Measurements from ENCODE around the gene DRC3. TPM values are rescaled to one million over a fixed set of nuclear protein-coding genes. Genes with fewer than 3 reads are reported as not detected.

The DRC3 gene
- total and polyA plus RNA-seq, 2 donors (not counting 3 experiments of a cell fraction or from before 2014, with no cell fraction given): 1.6 to 2.9 TPM

GRCh38 chr17:17931159-17931558 is 41.5 kb upstream of the DRC3 start:
- dilution Hi-C loops (cut with MboI; ENCODE audit: extremely low pct_ligation_motif_present, low sequenced_read_pairs): no loop called here
- no peaks in the 10 kb centered on the region for H4K20me1 ChIP-seq (replicated peaks; ENCODE audit: control insufficient read depth, extremely low read depth, insufficient read depth, low read length)
- no peak overlapping the region for H3K27ac ChIP-seq (ENCODE audit: insufficient read depth, low read depth, low read length)
- TF ChIP-seq POLR2A (IDR thresholded peaks at IDR 0.05; ENCODE audit: low read depth, low read length) (no peak), CTCF (IDR thresholded peaks at IDR 0.05; ENCODE audit: extremely low read depth in 1 of 2, insufficient read depth in 1 of 2, low read depth in 1 of 2, low read length in 2 of 2) (no peak), MYC (IDR thresholded peaks at IDR 0.05; ENCODE audit: low read depth, low read length) (no peak), POLR2AphosphoS5 (IDR thresholded peaks at IDR 0.05; ENCODE audit: insufficient read depth, low read depth, low read length) (no peak), GATA2 (IDR thresholded peaks at IDR 0.05; ENCODE audit: insufficient read depth, insufficient read length, low read depth, low read length) (no peak), FOS (IDR thresholded peaks at IDR 0.05; ENCODE audit: borderline replicate concordance, insufficient read depth, low read length) (no peak), JUN (IDR thresholded peaks at IDR 0.05; ENCODE audit: borderline replicate concordance, insufficient read depth, insufficient read length, low read depth) (no peak), MAX (IDR thresholded peaks at IDR 0.05; ENCODE audit: insufficient read depth, insufficient read length) (no peak), EZH2 (IDR thresholded peaks at IDR 0.05; ENCODE audit: borderline replicate concordance, low read depth, low read length, severe bottlenecking) (no peak)
- H3K79me2 ChIP-seq (ENCODE audit: control insufficient read depth, insufficient read depth, low read length): no peaks in the 10 kb centered on the region
- peaks cover 7% of the 10 kb centered on the region for H3K4me1 ChIP-seq (ENCODE audit: control insufficient read depth, extremely low read depth, insufficient read depth, low read length)
- H3K4me2 ChIP-seq (ENCODE audit: insufficient read depth, low read length): no peak overlapping the region
- no peak overlapping the region for H3K4me3 ChIP-seq (replicated peaks in 1 of 3; ENCODE audit: insufficient read depth in 1 of 3, low read depth in 1 of 3, low read length in 3 of 3)
- POLR2A ChIA-PET: no interaction called here
- H3K9me3 ChIP-seq (replicated peaks; ENCODE audit: control insufficient read depth, insufficient read depth, low read length): no peaks in the 10 kb centered on the region
- FAIRE-seq: no peak
- no peak for DNase-seq (ENCODE audit: low read depth, low spot score)
- H3K9ac ChIP-seq (replicated peaks; ENCODE audit: extremely low read depth, insufficient read depth, low read length): no peak overlapping the region
- CTCF ChIA-PET: interaction anchor here (1.0 to 1.7 kb wide), 4 partner anchors 10 to 14 kb away, joined by 4 to 5 read pairs (median 5); no protein-coding TSS in a partner anchor
- H3K9me1 ChIP-seq (replicated peaks; ENCODE audit: control insufficient read depth, extremely low read depth, insufficient read depth, low read length): no peaks in the 10 kb centered on the region
- H3K36me3 ChIP-seq (ENCODE audit: control insufficient read depth in 2 of 2, extremely low read depth in 1 of 2, insufficient read depth in 2 of 2, low read length in 2 of 2): no peaks in the 10 kb centered on the region
- BruUV-seq (replicated peaks): no TSS peak
- H2AFZ ChIP-seq (ENCODE audit: low read depth, low read length): no peak overlapping the region
- intact Hi-C loops (cut with micrococcal nuclease): no loop called here
- H3K27me3 ChIP-seq (ENCODE audit: control insufficient read depth in 2 of 2, insufficient read depth in 2 of 2, low read length in 2 of 2): no peaks in the 10 kb centered on the region
